H54 (cell line): Measurements from ENCODE around the gene MGMT.

ENCODE experiments used
- DNase-seq: peaks from one replicate; pipeline ENCODE4 v3.0.0; 2011; ENCODE audit warnings: low spot score, mixed read lengths; ENCODE audit not compliant: insufficient read length
- FAIRE-seq: peaks from 3 replicates; lab custom pipeline; 2011; peaks lifted over from hg19 to GRCh38; lab: Jason Lieb, UNC
- POLR2A ChIP-seq: IDR thresholded peaks from 2 replicates; pipeline ENCODE4 v1.6.1; 2011; ENCODE audit warnings: low read depth, mild to moderate bottlenecking, low read length

MGMT gene

GRCh38 chr10:129772468-129773358, 305.7 kb downstream of the MGMT start:
- DNase-seq, result no peak
- no peak for FAIRE-seq
- no peak for TF ChIP-seq POLR2A

GRCh38 chr10:129773359-129773990, 306.4 kb downstream of the MGMT start:
- TF ChIP-seq POLR2A, result no peak
- no peak for DNase-seq
- FAIRE-seq, result no peak

GRCh38 chr10:129774082-129774735, 307.2 kb downstream of the MGMT start:
- no peak for TF ChIP-seq POLR2A
- FAIRE-seq (no peak), DNase-seq (no peak)

- no peak for DNase-seq
- TF ChIP-seq POLR2A, result no peak
- no peak for FAIRE-seq
Observed at GRCh38 chr10:129774736-129775401, 307.8 kb downstream of the MGMT start.

GRCh38 chr10:129775681-129776080, 308.6 kb downstream of the MGMT start:
- FAIRE-seq, result no peak
- DNase-seq, result no peak
- TF ChIP-seq POLR2A, result no peak

- DNase-seq (no peak), FAIRE-seq (no peak)
- TF ChIP-seq POLR2A, result no peak
Observed at GRCh38 chr10:129777687-129778086, 310.6 kb downstream of the MGMT start.

GRCh38 chr10:129778571-129778970, 311.5 kb downstream of the MGMT start:
- no peak for DNase-seq
- TF ChIP-seq POLR2A, result no peak
- FAIRE-seq, result no peak

- no peak for DNase-seq
- TF ChIP-seq POLR2A, result no peak
- FAIRE-seq, result no peak
Observed at GRCh38 chr10:129779126-129780111, 312.4 kb downstream of the MGMT start.

- no peak for DNase-seq
- no peak for FAIRE-seq
- TF ChIP-seq POLR2A, result no peak
Observed at GRCh38 chr10:129780198-129780597, 313.2 kb downstream of the MGMT start.

GRCh38 chr10:129780901-129781795, 314.1 kb downstream of the MGMT start:
- FAIRE-seq (no peak), DNase-seq (no peak)
- no peak for TF ChIP-seq POLR2A

- no peak for TF ChIP-seq POLR2A
- DNase-seq, result no peak
- no peak for FAIRE-seq
Observed at GRCh38 chr10:129784291-129784690, 317.2 kb downstream of the MGMT start.

GRCh38 chr10:129784891-129785290, 317.9 kb downstream of the MGMT start:
- TF ChIP-seq POLR2A, result no peak
- no peak for DNase-seq
- no peak for FAIRE-seq
